ENCODE results near the gene PDSS1.

- TF ChIP-seq CTCF (IDR thresholded peaks at IDR 0.05): no peak
- TF ChIP-seq POLR2A (IDR thresholded peaks at IDR 0.05): no peak
These were observed 68.0 kb downstream of the PDSS1 start for GRCh38 chr10:26765549-26765948.
